Left cardiac atrium (tissue), 2 donors: Measurements from ENCODE around the gene UBR7. TPM values are rescaled to one million over a fixed set of nuclear protein-coding genes. Genes with fewer than 3 reads are reported as not detected.

ENCODE experiments used
- total RNA-seq, 2 donors: library from RNA; stranded (reverse); fragmentation: NEBNext Ultra II Directional; extraction: Animal tissue kit (Norgen Biotek cat#: 25700); gene quantifications; one replicate each; pipeline ENCODE4 v1.2.1, GENCODE V29; 2021
- donor health status: DM: no; HTN: yes; CAD: no; lungs with severe emphysema.
- donor health status: DM: yes; HTN: yes; CAD: no.

The UBR7 gene
- total RNA-seq, 2 donors from 2014 or later: 17.6 to 20.5 TPM

Other genes with a start within 250 kb of the UBR7 start
- 10 to 100 TPM; 92.0 to 99.9 TPM for gene ITPK1, start 91.3 kb upstream of the UBR7 start, total RNA-seq
- 10 to 100 TPM; 33.1 to 41.6 TPM for gene MOAP1, start 22.4 kb upstream of the UBR7 start, total RNA-seq
- 10 to 100 TPM; 17.6 to 20.8 TPM for gene LYSET, start 21.9 kb upstream of the UBR7 start, total RNA-seq
- gene GON7, start 191 bp upstream of the UBR7 start, total RNA-seq: 10 to 100 TPM in 1 of 2 donors, 1 to 10 TPM in 1; 9.8 to 12.1 TPM
- gene BTBD7, start 125.8 kb downstream of the UBR7 start, total RNA-seq: 10 to 100 TPM; 24.4 to 25.1 TPM
- gene COX8C, start 139.9 kb downstream of the UBR7 start, total RNA-seq: not detected
- under 1 TPM; 0.18 to 0.21 TPM for gene UNC79, start 223.7 kb downstream of the UBR7 start, total RNA-seq